GM23338 (cell line): ENCODE results near the gene UFD1. TPM values are rescaled to one million over a fixed set of nuclear protein-coding genes. Genes with fewer than 3 reads are reported as not detected.

Experiments used
- ATAC-seq: fragments of 200-7000 bp; cut with Tn5 transposase; 3 replicates; pipeline ENCODE4 v1.9.1; 2020
- DNase-seq: peaks from one replicate; pipeline ENCODE4 v3.0.0-alpha.2; 2015; ENCODE audit warnings: low spot score
- H2AFZ ChIP-seq: fragments of 200-600 bp; sonication (generic); 2 replicates; pipeline ENCODE4 v1.8.0; 2016; ENCODE audit warnings: antibody characterized with exemption, mild to moderate bottlenecking, moderate library complexity
- H3F3A ChIP-seq: fragments of 200-600 bp; sonication (generic); replicated peaks from 2 replicates; pipeline ENCODE4 v1.8.0; 2017; ENCODE audit warnings: antibody characterized with exemption, mixed run types, low read depth
- H3K27ac ChIP-seq: fragments of 200-600 bp; sonication (generic); 2 replicates; pipeline ENCODE4 v1.6.1; 2016; ENCODE audit warnings: low read depth
- H3K27me3 ChIP-seq: fragments of 200-600 bp; sonication (generic); 2 replicates; pipeline ENCODE4 v1.8.0; 2016; ENCODE audit warnings: mild to moderate bottlenecking, mixed run types, moderate library complexity; ENCODE audit not compliant: insufficient read depth
- H3K36me3 ChIP-seq: fragments of 200-600 bp; sonication (generic); 2 replicates; pipeline ENCODE4 v1.8.0; 2016; ENCODE audit warnings: mild to moderate bottlenecking; ENCODE audit not compliant: insufficient read depth
- H3K4me1 ChIP-seq: fragments of 200-600 bp; sonication (generic); 2 replicates; pipeline ENCODE4 v1.8.0; 2016; ENCODE audit warnings: mild to moderate bottlenecking, moderate library complexity; ENCODE audit not compliant: insufficient read depth
- H3K4me2 ChIP-seq: fragments of 200-600 bp; sonication (generic); 2 replicates; pipeline ENCODE4 v1.7.1; 2017; ENCODE audit warnings: mixed run types
- H3K4me3 ChIP-seq: fragments of 200-600 bp; sonication (generic); 2 replicates; pipeline ENCODE4 v1.6.1; 2016; ENCODE audit warnings: mixed run types
- H3K79me2 ChIP-seq: fragments of 200-600 bp; sonication (generic); replicated peaks from 2 replicates; pipeline ENCODE4 v1.8.0; 2017; ENCODE audit warnings: mild to moderate bottlenecking; ENCODE audit not compliant: insufficient read depth
- H3K9me2 ChIP-seq: fragments of 200-600 bp; sonication (generic); 2 replicates; pipeline ENCODE4 v1.8.0; 2017; ENCODE audit not compliant: insufficient read depth
- H4K20me1 ChIP-seq: fragments of 200-600 bp; sonication (generic); replicated peaks from 2 replicates; pipeline ENCODE4 v1.8.0; 2017; ENCODE audit warnings: mild to moderate bottlenecking; ENCODE audit not compliant: insufficient read depth
- H3K27ac Mint-ChIP-seq: 2 replicates; pipeline ENCODE4 v1.8.0; 2020; ENCODE audit warnings: inconsistent platforms, mild to moderate bottlenecking, moderate library complexity, mixed read lengths
- H3K27me3 Mint-ChIP-seq: 3 replicates; pipeline ENCODE4 v1.8.0; 2022; ENCODE audit warnings: low read depth, mild to moderate bottlenecking, moderate library complexity, mixed read lengths, inconsistent platforms; ENCODE audit not compliant: insufficient read depth, poor library complexity
- H3K36me3 Mint-ChIP-seq: 3 replicates; pipeline ENCODE4 v1.8.0; 2021; ENCODE audit warnings: low read depth, mild to moderate bottlenecking, inconsistent platforms, moderate library complexity, mixed read lengths
- H3K4me1 Mint-ChIP-seq: 3 replicates; pipeline ENCODE4 v1.8.0; 2020; ENCODE audit warnings: mild to moderate bottlenecking, inconsistent platforms, mixed read lengths
- H3K4me3 Mint-ChIP-seq: 3 replicates; pipeline ENCODE4 v1.8.0; 2021; ENCODE audit warnings: moderate library complexity, mild to moderate bottlenecking, inconsistent platforms, mixed read lengths
- H3K9me3 Mint-ChIP-seq: 3 replicates; pipeline ENCODE4 v1.8.0; 2020; ENCODE audit warnings: moderate library complexity, mild to moderate bottlenecking, inconsistent platforms, mixed read lengths
- CREB1 ChIP-seq: fragments of 250-450 bp; sonication (Bioruptor Pico); IDR thresholded peaks from 2 replicates; pipeline ENCODE4 v1.5.0; 2020; ENCODE audit warnings: low read depth, mild to moderate bottlenecking, moderate library complexity
- EZH2 ChIP-seq: fragments of 200-600 bp; sonication (generic); IDR thresholded peaks from one replicate; pipeline ENCODE4 v1.8.0; 2017; ENCODE audit warnings: antibody characterized with exemption, mild to moderate bottlenecking, low read depth; ENCODE audit not compliant: unreplicated experiment
- EZH2phosphoT487 ChIP-seq: fragments of 200-600 bp; sonication (generic); IDR thresholded peaks from one replicate; pipeline ENCODE4 v1.8.1; 2018; ENCODE audit warnings: antibody characterized with exemption; ENCODE audit not compliant: unreplicated experiment
- JUNB ChIP-seq: IDR thresholded peaks from one replicate; pipeline ENCODE4 v1.6.1; 2016; ENCODE audit warnings: antibody characterized with exemption; ENCODE audit not compliant: unreplicated experiment
- NANOG ChIP-seq: IDR thresholded peaks from 2 replicates; pipeline ENCODE4 v1.6.1; 2016; ENCODE audit warnings: antibody characterized with exemption, borderline replicate concordance
- POLR2AphosphoS5 ChIP-seq: IDR thresholded peaks from 2 replicates; pipeline ENCODE4 v1.6.1; 2016; ENCODE audit warnings: antibody characterized with exemption, low read depth
- STAT1 ChIP-seq: IDR thresholded peaks from one replicate; pipeline ENCODE4 v1.6.1; 2016; ENCODE audit warnings: antibody characterized with exemption; ENCODE audit not compliant: unreplicated experiment
- ZNF114 ChIP-seq: fragments of 250-450 bp; sonication (Bioruptor Pico); IDR thresholded peaks from 2 replicates; pipeline ENCODE4 v1.5.0; 2020; ENCODE audit warnings: mild to moderate bottlenecking, moderate library complexity
- ZNF331 ChIP-seq: fragments of 250-450 bp; sonication (Bioruptor Pico); IDR thresholded peaks from 2 replicates; pipeline ENCODE4 v1.5.0; 2020; ENCODE audit warnings: low read depth, mild to moderate bottlenecking, moderate library complexity
- polyA plus RNA-seq: library from polyadenylated mRNA; unstranded; fragments of >200 nt; fragmentation: Nextera tagmentation; extraction: Ambion mirVana; gene quantifications from 2 replicates; pipeline ENCODE4 v1.2.1, GENCODE V29; 2016
- total RNA-seq: library from RNA; depleted of rRNA; stranded (reverse); fragments of >200 nt; shearing (Covaris generic); gene quantifications from 2 replicates; pipeline ENCODE4 v1.2.3, GENCODE V29; 2014
- TF ChIP-seq, protein P1 (sequence below): IDR thresholded peaks from 2 replicates; pipeline ENCODE4 v1.6.1; 2016; ENCODE audit warnings: antibody characterized with exemption
- TF ChIP-seq, protein P2 (sequence below), 2 experiments: fragments of 200-600 bp in 1 of 2; sonication (generic) in 1 of 2; conservative IDR thresholded peaks; 2 replicates each; pipeline versions ENCODE4 v1.5.1 to v1.6.1; 2016 to 2017; ENCODE audit warnings: antibody characterized with exemption in 2 of 2, low read depth in 2 of 2, mild to moderate bottlenecking in 2 of 2, moderate library complexity in 1 of 2
- TF ChIP-seq, protein P3 (sequence below): IDR thresholded peaks from one replicate; pipeline ENCODE4 v1.6.1; 2018; ENCODE audit warnings: antibody characterized with exemption; ENCODE audit not compliant: unreplicated experiment

Gene UFD1
- total and polyA plus RNA-seq, 2 experiments from 2014 or later, result 53.5 to 93.8 TPM

DNA sequence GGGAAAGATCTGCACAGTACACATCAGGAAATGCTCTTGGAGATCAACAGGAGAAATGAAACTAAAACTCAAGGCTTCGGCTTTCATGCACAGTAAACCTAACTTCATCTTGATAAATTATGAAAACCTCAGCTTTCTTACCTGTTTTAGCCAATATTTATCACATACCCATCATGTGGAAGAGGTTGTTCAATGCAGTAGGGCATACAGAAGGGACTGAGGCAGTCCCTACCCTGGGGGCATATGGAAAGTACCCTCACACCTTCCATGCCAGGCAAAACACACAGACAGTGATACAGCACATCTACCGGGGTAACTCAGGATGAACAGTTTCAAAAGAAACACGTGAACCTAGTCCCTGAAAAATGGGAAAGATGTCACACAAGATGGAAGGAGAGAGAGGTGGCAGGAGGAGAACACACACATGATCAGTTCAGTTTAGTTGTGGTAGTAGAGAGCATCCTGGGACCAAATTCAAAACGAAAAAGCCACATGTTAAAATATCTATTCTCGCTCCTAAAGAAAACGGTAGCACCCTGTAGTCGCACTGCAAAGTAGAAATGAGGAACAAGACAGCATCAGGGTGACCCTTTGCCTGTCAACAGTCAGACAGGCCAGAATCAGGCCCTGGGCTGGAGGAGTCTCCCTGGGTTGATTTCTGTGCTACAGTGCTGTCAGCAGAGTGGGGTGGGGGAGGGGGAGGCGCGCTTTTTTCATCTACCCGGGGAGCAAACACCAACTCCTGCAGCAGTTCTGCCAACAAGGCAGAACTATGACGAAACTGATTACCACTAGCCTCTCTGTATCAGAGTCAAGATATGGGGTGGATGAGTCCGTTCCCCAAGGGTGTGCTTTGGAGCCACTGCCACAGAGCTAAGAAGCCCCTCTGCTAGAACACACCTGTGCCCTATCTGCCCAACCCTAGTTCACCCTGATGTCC is 48.8 kb downstream of the UFD1 start (continued):
- TF ChIP-seq POLR2AphosphoS5 (no peak), EZH2 (no peak), JUNB (no peak), EZH2phosphoT487 (no peak), STAT1 (no peak), ZNF331 (no peak), CREB1 (no peak; the same call in 1 of the 2 replicates), NANOG (no peak)
- TF ChIP-seq, protein P1, sequence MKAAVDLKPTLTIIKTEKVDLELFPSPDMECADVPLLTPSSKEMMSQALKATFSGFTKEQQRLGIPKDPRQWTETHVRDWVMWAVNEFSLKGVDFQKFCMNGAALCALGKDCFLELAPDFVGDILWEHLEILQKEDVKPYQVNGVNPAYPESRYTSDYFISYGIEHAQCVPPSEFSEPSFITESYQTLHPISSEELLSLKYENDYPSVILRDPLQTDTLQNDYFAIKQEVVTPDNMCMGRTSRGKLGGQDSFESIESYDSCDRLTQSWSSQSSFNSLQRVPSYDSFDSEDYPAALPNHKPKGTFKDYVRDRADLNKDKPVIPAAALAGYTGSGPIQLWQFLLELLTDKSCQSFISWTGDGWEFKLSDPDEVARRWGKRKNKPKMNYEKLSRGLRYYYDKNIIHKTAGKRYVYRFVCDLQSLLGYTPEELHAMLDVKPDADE, result no peak
- TF ChIP-seq, protein P2, sequence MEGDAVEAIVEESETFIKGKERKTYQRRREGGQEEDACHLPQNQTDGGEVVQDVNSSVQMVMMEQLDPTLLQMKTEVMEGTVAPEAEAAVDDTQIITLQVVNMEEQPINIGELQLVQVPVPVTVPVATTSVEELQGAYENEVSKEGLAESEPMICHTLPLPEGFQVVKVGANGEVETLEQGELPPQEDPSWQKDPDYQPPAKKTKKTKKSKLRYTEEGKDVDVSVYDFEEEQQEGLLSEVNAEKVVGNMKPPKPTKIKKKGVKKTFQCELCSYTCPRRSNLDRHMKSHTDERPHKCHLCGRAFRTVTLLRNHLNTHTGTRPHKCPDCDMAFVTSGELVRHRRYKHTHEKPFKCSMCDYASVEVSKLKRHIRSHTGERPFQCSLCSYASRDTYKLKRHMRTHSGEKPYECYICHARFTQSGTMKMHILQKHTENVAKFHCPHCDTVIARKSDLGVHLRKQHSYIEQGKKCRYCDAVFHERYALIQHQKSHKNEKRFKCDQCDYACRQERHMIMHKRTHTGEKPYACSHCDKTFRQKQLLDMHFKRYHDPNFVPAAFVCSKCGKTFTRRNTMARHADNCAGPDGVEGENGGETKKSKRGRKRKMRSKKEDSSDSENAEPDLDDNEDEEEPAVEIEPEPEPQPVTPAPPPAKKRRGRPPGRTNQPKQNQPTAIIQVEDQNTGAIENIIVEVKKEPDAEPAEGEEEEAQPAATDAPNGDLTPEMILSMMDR (conservative IDR thresholded peaks at IDR 0.05; ENCODE audit: low read depth in 2 of 2), result no peak
- TF ChIP-seq, protein P3, sequence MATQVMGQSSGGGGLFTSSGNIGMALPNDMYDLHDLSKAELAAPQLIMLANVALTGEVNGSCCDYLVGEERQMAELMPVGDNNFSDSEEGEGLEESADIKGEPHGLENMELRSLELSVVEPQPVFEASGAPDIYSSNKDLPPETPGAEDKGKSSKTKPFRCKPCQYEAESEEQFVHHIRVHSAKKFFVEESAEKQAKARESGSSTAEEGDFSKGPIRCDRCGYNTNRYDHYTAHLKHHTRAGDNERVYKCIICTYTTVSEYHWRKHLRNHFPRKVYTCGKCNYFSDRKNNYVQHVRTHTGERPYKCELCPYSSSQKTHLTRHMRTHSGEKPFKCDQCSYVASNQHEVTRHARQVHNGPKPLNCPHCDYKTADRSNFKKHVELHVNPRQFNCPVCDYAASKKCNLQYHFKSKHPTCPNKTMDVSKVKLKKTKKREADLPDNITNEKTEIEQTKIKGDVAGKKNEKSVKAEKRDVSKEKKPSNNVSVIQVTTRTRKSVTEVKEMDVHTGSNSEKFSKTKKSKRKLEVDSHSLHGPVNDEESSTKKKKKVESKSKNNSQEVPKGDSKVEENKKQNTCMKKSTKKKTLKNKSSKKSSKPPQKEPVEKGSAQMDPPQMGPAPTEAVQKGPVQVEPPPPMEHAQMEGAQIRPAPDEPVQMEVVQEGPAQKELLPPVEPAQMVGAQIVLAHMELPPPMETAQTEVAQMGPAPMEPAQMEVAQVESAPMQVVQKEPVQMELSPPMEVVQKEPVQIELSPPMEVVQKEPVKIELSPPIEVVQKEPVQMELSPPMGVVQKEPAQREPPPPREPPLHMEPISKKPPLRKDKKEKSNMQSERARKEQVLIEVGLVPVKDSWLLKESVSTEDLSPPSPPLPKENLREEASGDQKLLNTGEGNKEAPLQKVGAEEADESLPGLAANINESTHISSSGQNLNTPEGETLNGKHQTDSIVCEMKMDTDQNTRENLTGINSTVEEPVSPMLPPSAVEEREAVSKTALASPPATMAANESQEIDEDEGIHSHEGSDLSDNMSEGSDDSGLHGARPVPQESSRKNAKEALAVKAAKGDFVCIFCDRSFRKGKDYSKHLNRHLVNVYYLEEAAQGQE, result no peak

DNA sequence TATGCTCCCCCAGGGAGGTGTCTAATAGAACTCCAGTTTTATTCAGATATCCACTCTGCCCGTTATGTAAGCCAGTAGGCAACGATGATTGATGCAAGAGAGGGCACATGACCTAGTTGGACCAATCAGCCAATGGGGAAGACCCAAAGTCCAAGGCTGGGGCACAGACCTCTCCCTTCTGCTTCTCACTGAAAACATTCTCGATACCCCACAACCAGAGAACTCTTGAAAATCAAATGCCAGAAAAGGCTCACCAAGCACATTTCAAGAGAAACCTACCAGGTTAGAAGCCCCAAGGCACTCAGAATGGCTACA is 54.9 kb downstream of the UFD1 start:
- Histone ChIP-seq H3K27ac (no peak overlapping the region), H2AFZ (no peak overlapping the region), H3K36me3 (no peaks in the 10 kb centered on the region), H3K4me1 (peaks cover 23% of the 10 kb centered on the region), H3K4me3 (no peak overlapping the region), H3K27me3 (no peaks in the 10 kb centered on the region), H3F3A (no peaks in the 10 kb centered on the region), H3K9me2 (no peaks in the 10 kb centered on the region), H3K79me2 (peaks cover 100% of the 10 kb centered on the region), H4K20me1 (peaks cover 86% of the 10 kb centered on the region), H3K4me2 (peak overlapping the region; percentile 12; the same call in 1 of the 2 replicates)
- H3K36me3 Mint-ChIP-seq, result peaks cover 5% of the 10 kb centered on the region; the same call in 1 of the 3 replicates
- peaks cover 5% of the 10 kb centered on the region for H3K27me3 Mint-ChIP-seq
- H3K4me3 Mint-ChIP-seq, result no peak overlapping the region
- DNase-seq, result no peak
- H3K4me1 Mint-ChIP-seq, result peaks cover 35% of the 10 kb centered on the region
- ATAC-seq, result no peak
- no peak overlapping the region for H3K27ac Mint-ChIP-seq
- no peaks in the 10 kb centered on the region for H3K9me3 Mint-ChIP-seq
- TF ChIP-seq ZNF114 (CRISPR knock-in tag), result no peak
- TF ChIP-seq CREB1, result no peak
- TF ChIP-seq, protein P2 (conservative IDR thresholded peaks at IDR 0.05; ENCODE audit: low read depth in 2 of 2), result no peak
- TF ChIP-seq, protein P1, result no peak
